Calu3 (cell line): ENCODE results near the gene CLDN25. TPM values are rescaled to one million over a fixed set of nuclear protein-coding genes. Genes with fewer than 3 reads are reported as not detected.
A peak's percentile ranks its signal among the peaks of the same experiment; 100 is the strongest.
"Not testable (repeated sequence)": the region's sequence is repeated elsewhere in the genome, so short reads cannot be mapped to it uniquely, and the experiment has no call there.

Source experiments
- BruUV-seq: library from RNA; stranded (reverse); fragments of 400-500 nt; replicated peaks from 2 replicates; lab custom pipeline; 2021; lab: Mats Ljungman, UMichigan
- CTCF ChIA-PET: fragments of 300-600 bp; sonication (Branson Sonifier 250); formaldehyde crosslinking; loops from one replicate; lab custom pipeline; 2022; ENCODE audit warnings: antibody characterized with exemption; lab: Charles Lee
- DNase-seq: peaks from one replicate; pipeline ENCODE4 v3.0.0; 2022
- H3K27ac Mint-ChIP-seq: one replicate; pipeline ENCODE4 v1.8.0; 2022; ENCODE audit warnings: mixed read lengths; ENCODE audit not compliant: unreplicated experiment
- H3K27me3 Mint-ChIP-seq: one replicate; pipeline ENCODE4 v1.8.0; 2022; ENCODE audit warnings: mixed read lengths; ENCODE audit not compliant: unreplicated experiment
- H3K36me3 Mint-ChIP-seq: one replicate; pipeline ENCODE4 v1.8.0; 2022; ENCODE audit warnings: mild to moderate bottlenecking, moderate library complexity, mixed read lengths; ENCODE audit not compliant: insufficient read depth, unreplicated experiment
- H3K4me1 Mint-ChIP-seq: one replicate; pipeline ENCODE4 v1.8.0; 2022; ENCODE audit warnings: mild to moderate bottlenecking, low read depth, mixed read lengths; ENCODE audit not compliant: unreplicated experiment
- H3K4me3 Mint-ChIP-seq: one replicate; pipeline ENCODE4 v1.8.0; 2022; ENCODE audit warnings: mild to moderate bottlenecking, low read depth, moderate library complexity, mixed read lengths; ENCODE audit not compliant: unreplicated experiment
- H3K9me3 Mint-ChIP-seq: one replicate; pipeline ENCODE4 v1.8.0; 2022; ENCODE audit warnings: low read depth, mixed read lengths; ENCODE audit not compliant: unreplicated experiment
- intact Hi-C: fragments of 100-400 bp; cut with micrococcal nuclease; formaldehyde crosslinking; loops from one replicate; pipeline ENCODE4 v1.10.0; 2022; ENCODE audit not compliant: unreplicated experiment
- total RNA-seq: library from RNA; stranded (reverse); gene quantifications from 2 replicates; pipeline ENCODE4 v1.2.3, GENCODE V29; 2022
- TF ChIP-seq, protein P1 (sequence below): fragments of 200-600 bp; IDR thresholded peaks from one replicate; pipeline ENCODE4 v1.8.0; 2022; ENCODE audit warnings: antibody characterized with exemption; ENCODE audit not compliant: unreplicated experiment

Gene CLDN25
- total RNA-seq, 1 experiment from 2014 or later: not detected

DNA sequence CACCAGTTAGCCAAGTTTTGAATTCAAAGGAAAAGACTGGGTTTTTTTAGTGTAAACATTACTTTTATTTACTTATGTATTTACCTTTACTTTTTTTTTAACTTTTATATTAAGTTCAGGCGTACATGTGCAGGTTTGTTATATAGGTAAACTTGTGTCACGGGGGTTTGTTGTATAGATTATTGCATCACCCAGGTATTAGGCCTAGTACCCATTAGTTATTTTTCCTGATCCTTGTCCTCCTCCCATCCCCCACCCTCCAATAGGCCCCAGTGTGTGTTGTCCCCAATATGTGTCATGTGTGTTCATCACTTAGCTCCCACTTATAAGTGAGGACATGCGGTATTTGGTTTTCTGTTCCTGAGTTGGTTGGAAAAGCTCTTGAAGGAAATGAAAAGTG is 26.7 kb upstream of the CLDN25 start:
- H3K9me3 Mint-ChIP-seq: no peaks in the 10 kb centered on the region
- H3K27me3 Mint-ChIP-seq: no peaks in the 10 kb centered on the region
- H3K27ac Mint-ChIP-seq: no peak overlapping the region
- intact Hi-C loops: no loop called here
- peaks cover 6% of the 10 kb centered on the region for H3K36me3 Mint-ChIP-seq
- no TSS peak for BruUV-seq
- CTCF ChIA-PET: no interaction called here
- H3K4me1 Mint-ChIP-seq: no peaks in the 10 kb centered on the region
- no peak overlapping the region for H3K4me3 Mint-ChIP-seq
- no peak for DNase-seq
- TF ChIP-seq, protein P1, sequence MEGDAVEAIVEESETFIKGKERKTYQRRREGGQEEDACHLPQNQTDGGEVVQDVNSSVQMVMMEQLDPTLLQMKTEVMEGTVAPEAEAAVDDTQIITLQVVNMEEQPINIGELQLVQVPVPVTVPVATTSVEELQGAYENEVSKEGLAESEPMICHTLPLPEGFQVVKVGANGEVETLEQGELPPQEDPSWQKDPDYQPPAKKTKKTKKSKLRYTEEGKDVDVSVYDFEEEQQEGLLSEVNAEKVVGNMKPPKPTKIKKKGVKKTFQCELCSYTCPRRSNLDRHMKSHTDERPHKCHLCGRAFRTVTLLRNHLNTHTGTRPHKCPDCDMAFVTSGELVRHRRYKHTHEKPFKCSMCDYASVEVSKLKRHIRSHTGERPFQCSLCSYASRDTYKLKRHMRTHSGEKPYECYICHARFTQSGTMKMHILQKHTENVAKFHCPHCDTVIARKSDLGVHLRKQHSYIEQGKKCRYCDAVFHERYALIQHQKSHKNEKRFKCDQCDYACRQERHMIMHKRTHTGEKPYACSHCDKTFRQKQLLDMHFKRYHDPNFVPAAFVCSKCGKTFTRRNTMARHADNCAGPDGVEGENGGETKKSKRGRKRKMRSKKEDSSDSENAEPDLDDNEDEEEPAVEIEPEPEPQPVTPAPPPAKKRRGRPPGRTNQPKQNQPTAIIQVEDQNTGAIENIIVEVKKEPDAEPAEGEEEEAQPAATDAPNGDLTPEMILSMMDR: no peak

DNA sequence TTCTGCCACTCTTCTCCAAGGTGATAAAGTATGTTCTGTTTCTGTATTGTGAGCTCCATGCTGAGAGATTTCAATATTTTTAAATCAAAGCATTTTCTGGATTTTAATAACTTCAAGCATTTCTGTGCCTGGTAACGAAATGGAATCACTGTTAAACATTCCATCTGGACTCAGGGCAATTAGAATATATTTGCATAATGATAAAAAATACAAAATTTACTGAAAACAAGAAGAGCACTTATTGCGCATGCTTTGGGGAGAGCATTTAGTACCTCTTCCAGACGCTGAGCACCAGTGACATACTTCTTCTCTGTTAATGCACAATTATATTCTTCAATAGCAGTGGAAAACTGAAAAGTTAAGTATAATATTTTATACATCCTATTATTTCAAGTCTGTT is 19.4 kb upstream of the CLDN25 start:
- peaks cover 9% of the 10 kb centered on the region for H3K36me3 Mint-ChIP-seq
- no peak overlapping the region for H3K4me3 Mint-ChIP-seq
- no peaks in the 10 kb centered on the region for H3K9me3 Mint-ChIP-seq
- CTCF ChIA-PET: interaction anchor here (0.7 kb wide), 1 partner anchor 30 kb away, joined by 12 read pairs; no protein-coding TSS in a partner anchor
- TF ChIP-seq, protein P1: no peak
- H3K27me3 Mint-ChIP-seq: no peaks in the 10 kb centered on the region
- intact Hi-C loops: no loop called here
- H3K4me1 Mint-ChIP-seq: no peaks in the 10 kb centered on the region
- no TSS peak for BruUV-seq
- DNase-seq: no peak
- no peak overlapping the region for H3K27ac Mint-ChIP-seq

DNA sequence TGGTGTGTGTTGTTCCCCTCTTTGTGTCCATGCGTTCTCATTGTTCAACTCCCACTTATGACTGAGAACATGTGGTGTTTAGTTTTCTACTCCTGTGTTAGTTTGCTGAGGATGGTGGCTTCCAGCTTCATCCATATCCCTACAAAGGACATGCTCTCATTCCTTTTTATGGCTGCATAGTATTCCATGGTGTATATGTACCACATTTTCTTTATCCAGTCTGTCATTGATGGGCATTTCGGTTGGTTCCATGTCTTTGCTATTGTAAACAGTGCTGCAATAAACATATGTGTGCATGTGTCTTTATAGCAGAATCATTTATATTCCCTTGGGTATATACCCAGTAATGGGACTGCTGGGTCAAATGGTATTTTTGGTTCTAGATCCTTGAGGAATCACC is 16.6 kb upstream of the CLDN25 start:
- H3K36me3 Mint-ChIP-seq, H3K9me3 Mint-ChIP-seq, H3K27me3 Mint-ChIP-seq, CTCF ChIA-PET, BruUV-seq, H3K27ac Mint-ChIP-seq, DNase-seq, H3K4me3 Mint-ChIP-seq, H3K4me1 Mint-ChIP-seq, intact Hi-C loops: not testable (repeated sequence)

DNA sequence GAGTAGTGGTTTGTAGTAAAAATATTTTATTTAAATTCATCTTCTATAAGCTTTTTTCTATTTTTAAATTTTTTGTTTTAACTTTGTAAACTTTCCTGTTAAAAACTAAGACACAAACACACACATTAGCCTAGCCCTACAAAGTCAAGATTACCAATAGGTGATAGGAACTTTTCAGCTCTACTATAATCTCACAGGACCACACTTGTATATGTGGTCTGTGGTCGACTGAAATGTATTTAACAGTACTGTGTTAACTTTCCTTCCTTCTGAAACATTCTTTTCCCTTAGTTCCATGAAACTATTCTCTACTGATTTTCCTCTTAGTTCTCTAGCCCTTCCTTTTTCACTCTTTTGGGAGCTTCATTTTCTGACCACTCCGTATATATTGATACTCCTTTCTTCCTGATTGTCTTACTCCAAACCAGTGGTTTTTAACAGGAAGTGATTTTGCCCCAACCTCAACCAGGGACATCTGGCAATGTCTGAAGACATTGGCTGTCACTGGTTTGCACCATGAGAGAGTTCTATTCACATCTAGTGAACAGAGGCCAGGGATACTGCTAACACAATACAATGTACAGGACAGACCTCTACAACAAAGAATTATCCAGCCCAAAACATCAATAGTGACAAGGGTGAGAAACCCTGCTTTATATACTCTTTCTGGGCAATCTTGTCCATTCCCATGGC is 14.9 kb upstream of the CLDN25 start:
- CTCF ChIA-PET: no interaction called here
- H3K36me3 Mint-ChIP-seq: no peaks in the 10 kb centered on the region
- intact Hi-C loops: no loop called here
- TF ChIP-seq, protein P1: no peak
- H3K27ac Mint-ChIP-seq: no peak overlapping the region
- DNase-seq: no peak
- H3K27me3 Mint-ChIP-seq: no peaks in the 10 kb centered on the region
- H3K4me1 Mint-ChIP-seq: no peaks in the 10 kb centered on the region
- no peak overlapping the region for H3K4me3 Mint-ChIP-seq
- BruUV-seq: no TSS peak
- no peaks in the 10 kb centered on the region for H3K9me3 Mint-ChIP-seq

DNA sequence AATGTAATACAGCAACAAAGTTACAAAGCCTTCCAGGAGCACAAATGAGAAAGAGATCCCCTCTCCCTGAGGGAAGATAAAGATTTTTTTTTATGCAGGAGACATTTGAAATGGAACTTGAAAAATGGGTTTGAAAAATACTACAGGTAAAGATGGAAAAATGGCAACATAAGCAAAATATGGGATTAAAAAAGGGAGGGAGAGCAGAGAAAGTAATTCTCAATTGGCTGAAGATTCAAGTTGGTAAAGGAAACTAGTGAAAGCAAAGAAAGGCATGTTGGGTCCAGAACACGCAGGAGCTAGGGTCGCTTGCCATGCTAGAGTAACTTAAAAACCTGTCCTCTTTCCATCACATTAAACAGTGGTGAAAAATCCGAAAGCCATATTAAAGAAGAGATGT is 7.6 kb upstream of the CLDN25 start:
- TF ChIP-seq, protein P1: no peak
- DNase-seq: no peak
- H3K4me3 Mint-ChIP-seq: peak overlapping the region; percentile 97
- H3K36me3 Mint-ChIP-seq: peaks cover 29% of the 10 kb centered on the region
- CTCF ChIA-PET: no interaction called here
- peaks cover 9% of the 10 kb centered on the region for H3K4me1 Mint-ChIP-seq
- no peaks in the 10 kb centered on the region for H3K27me3 Mint-ChIP-seq
- no peak overlapping the region for H3K27ac Mint-ChIP-seq
- intact Hi-C loops: no loop called here
- BruUV-seq: no TSS peak
- H3K9me3 Mint-ChIP-seq: no peaks in the 10 kb centered on the region
